Endothelial cell of umbilical vein (primary cell): ENCODE data around the gene EZR. TPM values are rescaled to one million over a fixed set of nuclear protein-coding genes. Genes with fewer than 3 reads are reported as not detected.

Source experiments
- BruUV-seq: library from RNA; stranded (reverse); fragments of 400-500 nt; replicated peaks from 2 replicates; lab custom pipeline; 2021; lab: Mats Ljungman, UMichigan
- CTCF ChIA-PET: fragments of 300-600, 350-600 bp; sonication (Branson Sonifier 250); formaldehyde crosslinking; loops from one replicate; lab custom pipeline; 2021; ENCODE audit warnings: antibody characterized with exemption, inconsistent platforms; lab: Charles Lee
- POLR2A ChIA-PET: fragments of 300-600, 350-600 bp; sonication (Branson Sonifier 250); formaldehyde crosslinking; loops from one replicate; lab custom pipeline; 2021; ENCODE audit warnings: antibody characterized with exemption, inconsistent platforms; lab: Charles Lee
- DNase-seq: peaks from one replicate; pipeline ENCODE4 v3.0.0-alpha.2; 2011; ENCODE audit warnings: low read depth, low spot score
- FAIRE-seq: peaks from 2 replicates; lab custom pipeline; 2011; peaks lifted over from hg19 to GRCh38; lab: Jason Lieb, UNC
- H2AFZ ChIP-seq: 2 replicates; pipeline ENCODE4 v1.6.0; 2012; ENCODE audit warnings: low read depth, low read length, control low read depth, inconsistent platforms
- H3K27ac ChIP-seq: 2 replicates; pipeline ENCODE4 v1.5.1; 2011; ENCODE audit warnings: low read depth, mild to moderate bottlenecking, control low read depth, low read length, moderate library complexity; ENCODE audit not compliant: insufficient read depth
- H3K27me3 ChIP-seq, 2 experiments: 2 replicates each; pipeline versions ENCODE4 v1.6.0 to v1.6.1; 2011; ENCODE audit warnings: low read length in 2 of 2, mixed read lengths in 1 of 2; ENCODE audit not compliant: control insufficient read depth in 2 of 2, insufficient read depth in 2 of 2
- H3K36me3 ChIP-seq, 2 experiments: 2 replicates in 1 of 2; 3 replicates in 1 of 2; pipeline ENCODE4 v1.5.1; 2011; ENCODE audit warnings: low read length in 2 of 2, mild to moderate bottlenecking in 1 of 2, moderate library complexity in 1 of 2; ENCODE audit not compliant: control insufficient read depth in 2 of 2, insufficient read depth in 2 of 2; ENCODE audit errors: extremely low read depth in 1 of 2
- H3K4me1 ChIP-seq: 3 replicates; pipeline ENCODE4 v1.5.1; 2011; ENCODE audit warnings: mild to moderate bottlenecking, low read length; ENCODE audit not compliant: control insufficient read depth, insufficient read depth; ENCODE audit errors: extremely low read depth
- H3K4me2 ChIP-seq: 2 replicates; pipeline ENCODE4 v1.6.1; 2011; ENCODE audit warnings: low read length, control low read depth, mixed read lengths; ENCODE audit not compliant: insufficient read depth
- H3K4me3 ChIP-seq, 3 experiments: fragments of 200-600 bp in 1 of 3; sonication (generic), shearing (Covaris generic) in 1 of 3; replicated peaks in 1 of 3; 2 replicates each; pipeline ENCODE4 v1.5.1; 2011 to 2016; ENCODE audit warnings: control low read depth in 3 of 3, low read length in 3 of 3, mild to moderate bottlenecking in 2 of 3, inconsistent platforms in 1 of 3, low read depth in 1 of 3, moderate library complexity in 1 of 3; ENCODE audit not compliant: insufficient read depth in 1 of 3
- H3K79me2 ChIP-seq: 2 replicates; pipeline ENCODE4 v1.6.0; 2012; ENCODE audit warnings: low read length, inconsistent platforms; ENCODE audit not compliant: control insufficient read depth, insufficient read depth
- H3K9ac ChIP-seq: replicated peaks from 2 replicates; pipeline ENCODE3; 2011; ENCODE audit warnings: low read length, control low read depth; ENCODE audit not compliant: insufficient read depth; ENCODE audit errors: extremely low read depth
- H3K9me1 ChIP-seq: replicated peaks from 3 replicates; pipeline ENCODE4 v1.6.0; 2011; ENCODE audit warnings: mild to moderate bottlenecking, low read length; ENCODE audit not compliant: control insufficient read depth, insufficient read depth; ENCODE audit errors: extremely low read depth
- H3K9me3 ChIP-seq: replicated peaks from 2 replicates; pipeline ENCODE4 v1.5.1; 2012; ENCODE audit warnings: low read length, inconsistent platforms; ENCODE audit not compliant: control insufficient read depth, insufficient read depth
- H4K20me1 ChIP-seq: replicated peaks from 2 replicates; pipeline ENCODE3; 2011; ENCODE audit warnings: mild to moderate bottlenecking, low read length; ENCODE audit not compliant: control insufficient read depth, insufficient read depth; ENCODE audit errors: extremely low read depth
- FOS ChIP-seq: IDR thresholded peaks from 2 replicates; pipeline ENCODE4 v1.6.1; 2011; ENCODE audit warnings: mild to moderate bottlenecking, low read length, moderate library complexity, borderline replicate concordance; ENCODE audit not compliant: insufficient read depth
- MAX ChIP-seq: IDR thresholded peaks from 2 replicates; pipeline ENCODE4 v1.6.1; 2011; ENCODE audit not compliant: insufficient read depth, insufficient read length
- MYC ChIP-seq: IDR thresholded peaks from one replicate; pipeline ENCODE4 v1.6.1; 2011; ENCODE audit warnings: mild to moderate bottlenecking, low read depth, low read length
- POLR2A ChIP-seq: IDR thresholded peaks from 2 replicates; pipeline ENCODE4 v1.6.1; 2012; ENCODE audit warnings: low read depth, mild to moderate bottlenecking, control low read depth, low read length
- POLR2AphosphoS5 ChIP-seq: IDR thresholded peaks from 2 replicates; pipeline ENCODE4 v1.6.1; 2012; ENCODE audit warnings: low read depth, mild to moderate bottlenecking, control low read depth, low read length, moderate library complexity; ENCODE audit not compliant: insufficient read depth
- dilution Hi-C: fragments of 300-500 bp; cut with MboI; formaldehyde crosslinking; loops from one replicate; pipeline ENCODE4 v1.15.0; 2019; ENCODE audit warnings: low sequenced_read_pairs; ENCODE audit not compliant: extremely low pct_ligation_motif_present
- intact Hi-C: fragments of 100-400 bp; cut with micrococcal nuclease; formaldehyde crosslinking; loops from one replicate; pipeline ENCODE4 v1.10.0; 2022
- polyA plus RNA-seq, 4 experiments: library from polyadenylated mRNA; depleted of rRNA in 3 of 4; stranded (reverse) in 3 of 4; unstranded in 1 of 4; fragments of >200 nt; gene quantifications; 2 replicates each; pipeline versions ENCODE4 v1.2.1 to v1.2.3, GENCODE V29; 2011 to 2012; ENCODE audit warnings: missing spikeins in 1 of 4
- total RNA-seq: library from RNA; stranded (reverse); gene quantifications from 2 replicates; pipeline ENCODE4 v1.2.3, GENCODE V29; 2021

Gene EZR
- total and polyA plus RNA-seq, 2 donors (not counting 3 experiments of a cell fraction or from before 2014, with no cell fraction given), result 58.5 to 108 TPM

GRCh38 chr6:158817728-158818580 is 1.2 kb downstream of the EZR start:
- POLR2A ChIA-PET, result interaction anchor here (1.1 kb wide), 1 partner anchor 14 kb away, joined by 4 read pairs; no protein-coding TSS in a partner anchor
- Histone ChIP-seq H3K79me2 (peaks cover 51% of the 10 kb centered on the region), H3K9me3 (no peaks in the 10 kb centered on the region), H3K27me3 (no peaks in the 10 kb centered on the region), H3K9me1 (no peaks in the 10 kb centered on the region), H3K4me2 (peak overlapping the region; percentile 80), H3K4me3 (peak overlapping the region; percentile 75 to 98 (median 84)), H3K36me3 (peaks cover 0 to 4% of the 10 kb centered on the region in 2 experiments), H3K9ac (peak overlapping the region; percentile 71), H2AFZ (peak overlapping the region; percentile 35), H3K4me1 (peaks cover 16% of the 10 kb centered on the region), H3K27ac (peak overlapping the region; percentile 27), H4K20me1 (no peaks in the 10 kb centered on the region)
- intact Hi-C loops (loop anchor here (1.0 to 2.0 kb wide), 6 partner anchors 19 to 112 kb away; no protein-coding TSS in a partner anchor), dilution Hi-C loops (no loop called here)
- CTCF ChIA-PET, result interaction anchor here (0.6 kb wide), 1 partner anchor 156 kb away, joined by 3 read pairs; no protein-coding TSS in a partner anchor
- peak; percentile 71 for DNase-seq
- FAIRE-seq, result peak; percentile 84
- BruUV-seq, result TSS peak; percentile 53
- TF ChIP-seq MYC (no peak), MAX (no peak), POLR2A (peak; percentile 94), POLR2AphosphoS5 (peak; percentile 98), FOS (peak; percentile 56)
